HEK293 (cell line): ENCODE results near the gene RTN3.

Experiments used
- CTCF ChIA-PET: fragments of 350-600 bp; formaldehyde crosslinking; extraction: SDS; loops from one replicate; lab custom pipeline; 2021; ENCODE audit warnings: antibody characterized with exemption; lab: Yijun Ruan, JAX
- POLR2A ChIA-PET: fragments of 300-600 bp; formaldehyde crosslinking; extraction: SDS; loops from one replicate; lab custom pipeline; 2020; ENCODE audit warnings: antibody characterized with exemption, inconsistent platforms; lab: Yijun Ruan, JAX
- H3K27ac ChIP-seq: fragments of 200-500 bp; sonication (Bioruptor generic); 2 replicates; pipeline ENCODE4 v1.5.1; 2014; ENCODE audit warnings: low read depth, low read length, control low read depth, inconsistent platforms; ENCODE audit errors: extremely low read depth
- H3K36me3 ChIP-seq, 2 experiments: fragments of 200-500 bp in 1 of 2; sonication (Bioruptor generic) in 1 of 2; 1 replicate in 1 of 2; 2 replicates in 1 of 2; pipeline ENCODE4 v1.5.1; 2014 to 2017; ENCODE audit warnings: inconsistent platforms in 2 of 2, low read length in 2 of 2; ENCODE audit not compliant: control insufficient read depth in 2 of 2, insufficient read depth in 1 of 2
- H3K4me1 ChIP-seq: fragments of 200-500 bp; sonication (Bioruptor generic); 2 replicates; pipeline ENCODE4 v1.5.1; 2014; ENCODE audit warnings: mild to moderate bottlenecking, low read length, inconsistent platforms; ENCODE audit not compliant: control insufficient read depth, insufficient read depth
- H3K4me3 ChIP-seq: 2 replicates; pipeline ENCODE4 v1.5.1; 2011; ENCODE audit warnings: low read depth, mild to moderate bottlenecking, control low read depth, low read length, moderate library complexity
- H3K9me3 ChIP-seq: fragments of 200-500 bp; sonication (Bioruptor generic); 2 replicates; pipeline ENCODE4 v1.5.1; 2014; ENCODE audit warnings: low read depth, low read length, inconsistent platforms; ENCODE audit not compliant: control insufficient read depth, insufficient read depth
- GLIS1 ChIP-seq: fragments of 450-650 bp; formaldehyde crosslinking; IDR thresholded peaks from 2 replicates; pipeline ENCODE4 v1.5.1; 2016; ENCODE audit warnings: missing biosample characterization, missing genetic modification characterization
- IKZF3 ChIP-seq: fragments of 450-650 bp; IDR thresholded peaks from 2 replicates; pipeline ENCODE4 v1.5.0; 2018; ENCODE audit warnings: missing biosample characterization, mild to moderate bottlenecking, missing genetic modification characterization, moderate library complexity
- OVOL3 ChIP-seq: fragments of 450-650 bp; formaldehyde crosslinking; IDR thresholded peaks from 2 replicates; pipeline ENCODE4 v1.5.1; 2016; ENCODE audit warnings: missing biosample characterization, missing genetic modification characterization
- PRDM10 ChIP-seq: fragments of 450-650 bp; formaldehyde crosslinking; IDR thresholded peaks from 2 replicates; pipeline ENCODE4 v1.5.1; 2016; ENCODE audit warnings: missing biosample characterization, missing genetic modification characterization
- PRDM2 ChIP-seq: fragments of 450-650 bp; formaldehyde crosslinking; IDR thresholded peaks from 2 replicates; pipeline ENCODE4 v1.5.1; 2016; ENCODE audit warnings: missing biosample characterization, missing genetic modification characterization, borderline replicate concordance
- PRDM6 ChIP-seq: fragments of 450-650 bp; formaldehyde crosslinking; IDR thresholded peaks from 2 replicates; pipeline ENCODE4 v1.5.1; 2017; ENCODE audit warnings: missing biosample characterization, missing genetic modification characterization
- SP2 ChIP-seq: fragments of 450-650 bp; formaldehyde crosslinking; IDR thresholded peaks from 2 replicates; pipeline ENCODE4 v1.5.1; 2016; ENCODE audit warnings: missing biosample characterization, missing genetic modification characterization
- ZBTB26 ChIP-seq: fragments of 450-650 bp; formaldehyde crosslinking; optimal IDR thresholded peaks from 2 replicates; pipeline ENCODE3; 2016; ENCODE audit warnings: missing biosample characterization, mild to moderate bottlenecking, missing genetic modification characterization
- ZNF426 ChIP-seq: fragments of 450-650 bp; formaldehyde crosslinking; IDR thresholded peaks from 2 replicates; pipeline ENCODE4 v1.5.1; 2017; ENCODE audit warnings: missing biosample characterization, missing genetic modification characterization, mild to moderate bottlenecking, inconsistent platforms, moderate library complexity
- ZNF561 ChIP-seq: fragments of 450-650 bp; IDR thresholded peaks from 2 replicates; pipeline ENCODE4 v1.5.1; 2018; ENCODE audit warnings: missing biosample characterization, missing genetic modification characterization, borderline replicate concordance
- ZNF600 ChIP-seq: fragments of 450-650 bp; formaldehyde crosslinking; IDR thresholded peaks from 2 replicates; pipeline ENCODE4 v1.5.1; 2016; ENCODE audit warnings: missing biosample characterization, missing genetic modification characterization
- ZNF654 ChIP-seq: fragments of 450-650 bp; formaldehyde crosslinking; IDR thresholded peaks from 2 replicates; pipeline ENCODE4 v1.5.1; 2016; ENCODE audit warnings: low read depth, missing biosample characterization, missing genetic modification characterization
- ZNF692 ChIP-seq: fragments of 450-650 bp; formaldehyde crosslinking; IDR thresholded peaks from 2 replicates; pipeline ENCODE4 v1.5.1; 2016; ENCODE audit warnings: missing biosample characterization, missing genetic modification characterization
- ZNF704 ChIP-seq: fragments of 450-650 bp; formaldehyde crosslinking; IDR thresholded peaks from 2 replicates; pipeline ENCODE4 v1.5.1; 2016; ENCODE audit warnings: missing biosample characterization, missing genetic modification characterization
- ZNF76 ChIP-seq: fragments of 450-650 bp; formaldehyde crosslinking; IDR thresholded peaks from 2 replicates; pipeline ENCODE4; 2016; ENCODE audit warnings: low read depth, missing biosample characterization, missing genetic modification characterization, borderline replicate concordance
- ZXDB ChIP-seq: fragments of 450-650 bp; formaldehyde crosslinking; IDR thresholded peaks from 2 replicates; pipeline ENCODE4 v1.5.1; 2016; ENCODE audit warnings: missing biosample characterization, missing genetic modification characterization

The RTN3 gene

GRCh38 chr11:63767565-63768236, 86.4 kb downstream of the RTN3 start (continued):
- TF ChIP-seq PRDM10 (peak; percentile 94), OVOL3 (tag by site-specific recombination) (no peak), ZBTB26 (tag by site-specific recombination) (peak; percentile 12), PRDM6 (tag by site-specific recombination) (no peak), PRDM2 (no peak), ZNF692 (peak; percentile 86), ZNF654 (tag by site-specific recombination) (0 out of 2 replicates have a peak, but pooled peaks have one; percentile 8), GLIS1 (tag by site-specific recombination) (peak; percentile 32; the same call in 1 of the 2 replicates)

GRCh38 chr11:63768237-63769041, 87.1 kb downstream of the RTN3 start, which contains the start of gene ZFTA:
TSS of gene ZFTA (minus strand) at chr11:63768775. CDS start at chr11:63768622, 153 bp downstream.
- H3K4me1 ChIP-seq: no peaks in the 10 kb centered on the region
- H3K27ac ChIP-seq: peak within 1 kb of the TSS; percentile 71; the same call in 1 of the 2 replicates
- POLR2A ChIA-PET: interaction anchor here (1.0 to 2.3 kb wide), 6 partner anchors 11 to 177 kb away, joined by 3 to 10 read pairs (median 6); partner anchors contain the start of genes MARK2 and RTN3
- H3K36me3 ChIP-seq: peaks cover 0 to 21% of the 10 kb centered on the region in 2 experiments; a peak in 1 of 3 replicates
- CTCF ChIA-PET: interaction anchor here (0.6 to 2.7 kb wide), 21 partner anchors 8 to 862 kb away, joined by 3 to 14 read pairs (median 4); no protein-coding TSS in a partner anchor
- peak within 1 kb of the TSS; percentile 51 for H3K4me3 ChIP-seq
- no peaks in the 10 kb centered on the region for H3K9me3 ChIP-seq
- no peak for TF ChIP-seq SP2 (tag by site-specific recombination)
- no peak for TF ChIP-seq ZNF704
- peak; percentile 30; the same call in 1 of the 2 replicates for TF ChIP-seq ZNF561 (tag by site-specific recombination)
- no peak for TF ChIP-seq ZNF76 (tag by site-specific recombination)
- no peak for TF ChIP-seq ZNF426 (tag by site-specific recombination)
- 0 out of 2 replicates have a peak, but pooled peaks have one; percentile 6 for TF ChIP-seq IKZF3 (tag by site-specific recombination)
- no peak for TF ChIP-seq ZNF600
- peak; percentile 24 for TF ChIP-seq ZBTB26 (tag by site-specific recombination)
- TF ChIP-seq ZXDB (tag by site-specific recombination): no peak
